Measurements from ENCODE around the gene PLCB1. TPM values are rescaled to one million over a fixed set of nuclear protein-coding genes. Genes with fewer than 3 reads are reported as not detected.

PLCB1 gene
- total RNA-seq, 1 donor: 35.4 TPM

GRCh38 chr20:8401556-8401955 is 269.5 kb downstream of the PLCB1 start:
- TF ChIP-seq CTCF (IDR thresholded peaks at IDR 0.05; ENCODE audit: insufficient read depth, low read depth, low read length): no peak
- H3K4me3 ChIP-seq (ENCODE audit: low read depth, low read length): no peak overlapping the region
- DNase-seq (ENCODE audit: low read depth): peak; percentile 47

- TF ChIP-seq CTCF (IDR thresholded peaks at IDR 0.05; ENCODE audit: insufficient read depth, low read depth, low read length): no peak
- no peak overlapping the region for H3K4me3 ChIP-seq (ENCODE audit: low read depth, low read length)
- DNase-seq (ENCODE audit: low read depth): no peak
Observed at GRCh38 chr20:8402798-8403197, 270.7 kb downstream of the PLCB1 start.

- DNase-seq (ENCODE audit: low read depth): no peak
- TF ChIP-seq CTCF (IDR thresholded peaks at IDR 0.05; ENCODE audit: insufficient read depth, low read depth, low read length): no peak
- H3K4me3 ChIP-seq (ENCODE audit: low read depth, low read length): no peak overlapping the region
Observed at GRCh38 chr20:8404912-8405635, 273.0 kb downstream of the PLCB1 start.

GRCh38 chr20:8406391-8406790 is 274.3 kb downstream of the PLCB1 start:
- H3K4me3 ChIP-seq (ENCODE audit: low read depth, low read length): no peak overlapping the region
- TF ChIP-seq CTCF (IDR thresholded peaks at IDR 0.05; ENCODE audit: insufficient read depth, low read depth, low read length): no peak
- DNase-seq (ENCODE audit: low read depth): no peak

- no peak overlapping the region for H3K4me3 ChIP-seq (ENCODE audit: low read depth, low read length)
- no peak for TF ChIP-seq CTCF (IDR thresholded peaks at IDR 0.05; ENCODE audit: insufficient read depth, low read depth, low read length)
- no peak for DNase-seq (ENCODE audit: low read depth)
Observed at GRCh38 chr20:8408587-8409307, 276.7 kb downstream of the PLCB1 start.

- no peak overlapping the region for H3K4me3 ChIP-seq (ENCODE audit: low read depth, low read length)
- no peak for TF ChIP-seq CTCF (IDR thresholded peaks at IDR 0.05; ENCODE audit: insufficient read depth, low read depth, low read length)
- no peak for DNase-seq (ENCODE audit: low read depth)
Observed at GRCh38 chr20:8413691-8414090, 281.6 kb downstream of the PLCB1 start.

All from fibroblast of villous mesenchyme (primary cell).